ENCODE results near the gene MYT1. TPM values are rescaled to one million over a fixed set of nuclear protein-coding genes. Genes with fewer than 3 reads are reported as not detected.
A peak's percentile ranks its signal among the peaks of the same experiment; 100 is the strongest.

Gene MYT1
- total RNA-seq, 1 experiment from 2014 or later = 5.8 TPM

- DNase-seq (ENCODE audit: low spot score) = peak; percentile 99
These were observed 24.7 kb downstream of the MYT1 start for GRCh38 chr20:64188682-64189529.

- no peak for DNase-seq (ENCODE audit: low spot score)
These were observed 25.3 kb downstream of the MYT1 start for GRCh38 chr20:64189530-64189966.

- no peak for DNase-seq (ENCODE audit: low spot score)
These were observed 25.7 kb downstream of the MYT1 start for GRCh38 chr20:64189986-64190385.

- no peak for DNase-seq (ENCODE audit: low spot score)
These were observed 26.8 kb downstream of the MYT1 start for GRCh38 chr20:64191002-64191401.

GRCh38 chr20:64192406-64192805 is 28.2 kb downstream of the MYT1 start:
- no peak for DNase-seq (ENCODE audit: low spot score)

GRCh38 chr20:64193058-64193457 is 28.8 kb downstream of the MYT1 start:
- no peak for DNase-seq (ENCODE audit: low spot score)

- DNase-seq (ENCODE audit: low spot score) = no peak
These were observed 30.0 kb downstream of the MYT1 start for GRCh38 chr20:64194269-64194668.

- DNase-seq (ENCODE audit: low spot score) = no peak
These were observed 32.1 kb downstream of the MYT1 start for GRCh38 chr20:64196309-64196708.

- no peak for DNase-seq (ENCODE audit: low spot score)
These were observed 32.6 kb downstream of the MYT1 start for GRCh38 chr20:64196847-64197306.

GRCh38 chr20:64198347-64198746 is 34.1 kb downstream of the MYT1 start:
- no peak for DNase-seq (ENCODE audit: low spot score)

- DNase-seq (ENCODE audit: low spot score) = no peak
These were observed 35.1 kb downstream of the MYT1 start for GRCh38 chr20:64199395-64199794.

GRCh38 chr20:64200740-64201139 is 36.5 kb downstream of the MYT1 start:
- no peak for DNase-seq (ENCODE audit: low spot score)

- DNase-seq (ENCODE audit: low spot score) = no peak
These were observed 37.4 kb downstream of the MYT1 start for GRCh38 chr20:64201653-64202052.

- DNase-seq (ENCODE audit: low spot score) = no peak
These were observed 39.0 kb downstream of the MYT1 start for GRCh38 chr20:64203037-64203777.

- no peak for DNase-seq (ENCODE audit: low spot score)
These were observed 41.4 kb downstream of the MYT1 start for GRCh38 chr20:64205611-64206026.

- DNase-seq (ENCODE audit: low spot score) = no peak
These were observed 42.4 kb downstream of the MYT1 start for GRCh38 chr20:64206614-64207013.

- DNase-seq (ENCODE audit: low spot score) = no peak
These were observed 43.7 kb downstream of the MYT1 start for GRCh38 chr20:64207641-64208590.

GRCh38 chr20:64209148-64209547 is 44.9 kb downstream of the MYT1 start:
- DNase-seq (ENCODE audit: low spot score) = no peak

- DNase-seq (ENCODE audit: low spot score) = no peak
These were observed 46.6 kb downstream of the MYT1 start for GRCh38 chr20:64210656-64211369.

GRCh38 chr20:64211874-64212658 is 47.8 kb downstream of the MYT1 start:
- no peak for DNase-seq (ENCODE audit: low spot score)
